ENCODE measurements around the gene GM2A. TPM values are rescaled to one million over a fixed set of nuclear protein-coding genes. Genes with fewer than 3 reads are reported as not detected.

The GM2A gene
- total RNA-seq, 3 donors from 2014 or later: 22.0 to 32.1 (median 30.9) TPM

GRCh38 chr5:151223447-151224264 is 29.3 kb upstream of the GM2A start, which contains the start of gene CCDC69:
TSS of gene CCDC69 (minus strand) at chr5:151224092. CDS start at chr5:151223970, 122 bp downstream.
- H3K9me3 ChIP-seq: no peaks in the 10 kb centered on the region
- peak within 1 kb of the TSS; percentile 38 for H3K4me3 ChIP-seq
- TF ChIP-seq CTCF (IDR thresholded peaks at IDR 0.05): no peak
- ATAC-seq (peak; percentile 86), DNase-seq (peak; percentile 82 to 84 (median 82))
- peaks cover 19% of the 10 kb centered on the region for H3K4me1 ChIP-seq (ENCODE audit: low read depth)
- intact Hi-C loops (cut with DNase I, micrococcal nuclease): no loop called here
- no peaks in the 10 kb centered on the region for H3K36me3 ChIP-seq (ENCODE audit: low read depth)

- DNase-seq: no peak
- no peaks in the 10 kb centered on the region for H3K36me3 ChIP-seq (ENCODE audit: low read depth)
- peaks cover 19% of the 10 kb centered on the region for H3K4me1 ChIP-seq (ENCODE audit: low read depth)
- peak; percentile 14 for ATAC-seq
- no peak overlapping the region for H3K4me3 ChIP-seq
- H3K9me3 ChIP-seq: no peaks in the 10 kb centered on the region
- no peak for TF ChIP-seq CTCF (IDR thresholded peaks at IDR 0.05)
- intact Hi-C loops (cut with DNase I, micrococcal nuclease): no loop called here
Observed at GRCh38 chr5:151224372-151224771, 28.6 kb upstream of the GM2A start.

GRCh38 chr5:151225071-151225470 is 27.9 kb upstream of the GM2A start:
- no peak for ATAC-seq
- no peak overlapping the region for H3K4me3 ChIP-seq
- no peak for DNase-seq
- peaks cover 14% of the 10 kb centered on the region for H3K4me1 ChIP-seq (ENCODE audit: low read depth)
- no peak for TF ChIP-seq CTCF (IDR thresholded peaks at IDR 0.05)
- intact Hi-C loops (cut with DNase I, micrococcal nuclease): no loop called here
- H3K36me3 ChIP-seq (ENCODE audit: low read depth): no peaks in the 10 kb centered on the region
- no peaks in the 10 kb centered on the region for H3K9me3 ChIP-seq

- H3K4me1 ChIP-seq (ENCODE audit: low read depth): peaks cover 11% of the 10 kb centered on the region
- intact Hi-C loops (cut with DNase I, micrococcal nuclease): no loop called here
- no peak for ATAC-seq
- H3K9me3 ChIP-seq: no peaks in the 10 kb centered on the region
- no peak overlapping the region for H3K4me3 ChIP-seq
- H3K36me3 ChIP-seq (ENCODE audit: low read depth): no peaks in the 10 kb centered on the region
- no peak for DNase-seq
- TF ChIP-seq CTCF (IDR thresholded peaks at IDR 0.05): no peak
Observed at GRCh38 chr5:151225475-151225874, 27.5 kb upstream of the GM2A start.

GRCh38 chr5:151227918-151228447 is 25.0 kb upstream of the GM2A start:
- Histone ChIP-seq H3K36me3 (ENCODE audit: low read depth) (no peaks in the 10 kb centered on the region), H3K9me3 (no peaks in the 10 kb centered on the region), H3K4me1 (ENCODE audit: low read depth) (peaks cover 4% of the 10 kb centered on the region), H3K4me3 (no peak overlapping the region)
- intact Hi-C loops (cut with DNase I, micrococcal nuclease): no loop called here
- ATAC-seq (no peak), DNase-seq (no peak)
- TF ChIP-seq CTCF (IDR thresholded peaks at IDR 0.05): no peak
